ENCODE results near the gene NOL3. TPM values are rescaled to one million over a fixed set of nuclear protein-coding genes. Genes with fewer than 3 reads are reported as not detected.

The NOL3 gene
- total and polyA plus RNA-seq, 2 of the 13 experiments (the other 11 are each of a cell fraction or from before 2014, with no cell fraction given): 5.7 to 20.5 TPM

DNA sequence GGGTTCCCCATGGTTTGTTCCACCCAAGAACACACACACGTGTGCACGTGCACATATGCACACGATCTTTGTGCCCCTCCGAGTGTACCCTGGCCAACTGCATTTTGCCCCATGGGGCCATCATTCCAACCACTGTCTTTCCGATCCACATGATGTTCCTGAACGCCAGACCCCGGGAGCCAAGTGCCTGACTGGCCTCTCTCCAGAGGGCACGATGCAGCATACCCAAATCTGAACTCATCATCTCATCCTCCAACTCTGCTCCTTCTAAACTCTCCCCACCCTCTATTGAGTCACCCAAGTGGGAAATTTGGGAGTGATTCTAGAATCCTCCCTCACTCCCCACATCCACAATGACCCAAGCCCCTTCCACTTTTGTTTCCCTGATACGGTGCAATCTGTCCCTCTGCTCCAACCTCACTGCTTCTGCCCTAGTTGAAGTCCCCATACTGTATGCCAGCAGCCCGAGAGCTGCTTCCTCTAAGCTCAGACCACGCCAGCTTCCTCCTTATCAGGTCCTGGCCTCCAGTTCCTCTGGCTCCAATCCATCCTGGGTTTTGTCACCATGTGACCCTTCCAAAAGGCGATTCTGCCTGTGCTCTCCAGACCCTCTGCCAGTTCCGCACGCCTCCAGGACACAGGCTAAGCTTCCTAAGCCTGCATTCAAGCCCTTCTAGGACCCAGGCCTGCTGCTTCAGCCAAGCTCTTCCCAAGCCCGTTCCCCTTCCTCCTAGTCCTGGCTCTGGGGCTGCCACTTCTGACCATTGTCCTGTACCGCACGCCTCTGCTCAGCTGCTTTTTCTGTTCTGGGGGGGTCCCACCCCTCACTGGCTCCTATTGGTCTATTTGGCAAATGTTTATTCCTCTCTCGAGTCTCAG, 46.5 kb downstream of the NOL3 start:
- Histone ChIP-seq H3K4me2 (ENCODE audit: low read depth, low read length) (no peak overlapping the region), H3K4me1 (ENCODE audit: insufficient read depth, low read length) (peaks cover 19% of the 10 kb centered on the region), H3K9me3 (ENCODE audit: low read length) (no peaks in the 10 kb centered on the region), H3K4me3 (replicated peaks in 1 of 3; ENCODE audit: insufficient read depth in 1 of 3, low read depth in 2 of 3, low read length in 3 of 3) (no peak overlapping the region), H3K27me3 (ENCODE audit: control insufficient read depth in 1 of 2, insufficient read depth in 2 of 2, low read length in 2 of 2) (peaks cover 0 to 2% of the 10 kb centered on the region in 2 experiments; a peak in 1 of 5 replicates), H3K9ac (ENCODE audit: insufficient read depth, low read depth, low read length) (no peak overlapping the region), H2AFZ (ENCODE audit: low read length) (no peak overlapping the region), H3K79me2 (ENCODE audit: insufficient read depth, low read length) (no peaks in the 10 kb centered on the region), H3K27ac (ENCODE audit: extremely low read length, insufficient read depth, low read length) (no peak overlapping the region), H4K20me1 (ENCODE audit: insufficient read depth, low read length) (no peaks in the 10 kb centered on the region), H3K36me3 (replicated peaks in 1 of 2; ENCODE audit: control insufficient read depth in 1 of 2, insufficient read depth in 2 of 2, low read length in 2 of 2) (no peaks in the 10 kb centered on the region)
- intact Hi-C loops (cut with micrococcal nuclease; ENCODE audit: unreplicated experiment) (no loop called here), in situ Hi-C loops (cut with HindIII; ENCODE audit: extremely low pct_ligation_motif_present, low pct_unique_long_range_greater_than_20kb) (no loop called here)
- ATAC-seq: no peak
- WGBS (ENCODE audit: low lambda C conversion rate): 59% methylated on average over 18 of the region's 18 CpGs
- TF ChIP-seq ZNF230 (CRISPR knock-in tag; IDR thresholded peaks at IDR 0.05): no peak
- no peak for TF ChIP-seq MATR3 (CRISPR knock-in tag; IDR thresholded peaks at IDR 0.05)
- TF ChIP-seq THYN1 (CRISPR knock-in tag; IDR thresholded peaks at IDR 0.05; ENCODE audit: borderline replicate concordance, low read depth): no peak
- no peak for TF ChIP-seq GPN1 (CRISPR knock-in tag; IDR thresholded peaks at IDR 0.05; ENCODE audit: borderline replicate concordance)
- no peak for TF ChIP-seq SATB2 (CRISPR knock-in tag; IDR thresholded peaks at IDR 0.05)
- TF ChIP-seq MBD4 (IDR thresholded peaks at IDR 0.05; ENCODE audit: borderline replicate concordance, low read length): no peak
- TF ChIP-seq ETV6 (CRISPR knock-in tag; conservative IDR thresholded peaks at IDR 0.05): no peak
- TF ChIP-seq, protein P1, sequence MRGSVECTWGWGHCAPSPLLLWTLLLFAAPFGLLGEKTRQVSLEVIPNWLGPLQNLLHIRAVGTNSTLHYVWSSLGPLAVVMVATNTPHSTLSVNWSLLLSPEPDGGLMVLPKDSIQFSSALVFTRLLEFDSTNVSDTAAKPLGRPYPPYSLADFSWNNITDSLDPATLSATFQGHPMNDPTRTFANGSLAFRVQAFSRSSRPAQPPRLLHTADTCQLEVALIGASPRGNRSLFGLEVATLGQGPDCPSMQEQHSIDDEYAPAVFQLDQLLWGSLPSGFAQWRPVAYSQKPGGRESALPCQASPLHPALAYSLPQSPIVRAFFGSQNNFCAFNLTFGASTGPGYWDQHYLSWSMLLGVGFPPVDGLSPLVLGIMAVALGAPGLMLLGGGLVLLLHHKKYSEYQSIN (CRISPR knock-in tag; IDR thresholded peaks at IDR 0.05; ENCODE audit: borderline replicate concordance): no peak
- TF ChIP-seq ZNF234 (CRISPR knock-in tag; conservative IDR thresholded peaks at IDR 0.05): no peak
- TF ChIP-seq ZNF296 (CRISPR knock-in tag; conservative IDR thresholded peaks at IDR 0.05): no peak
- no peak for TF ChIP-seq ZNF672 (CRISPR knock-in tag; IDR thresholded peaks at IDR 0.05)
- no peak for TF ChIP-seq ZNF253 (CRISPR knock-in tag; IDR thresholded peaks at IDR 0.05; ENCODE audit: borderline replicate concordance)
- no peak for TF ChIP-seq MTF1 (CRISPR knock-in tag; IDR thresholded peaks at IDR 0.05)
- TF ChIP-seq, protein P2, sequence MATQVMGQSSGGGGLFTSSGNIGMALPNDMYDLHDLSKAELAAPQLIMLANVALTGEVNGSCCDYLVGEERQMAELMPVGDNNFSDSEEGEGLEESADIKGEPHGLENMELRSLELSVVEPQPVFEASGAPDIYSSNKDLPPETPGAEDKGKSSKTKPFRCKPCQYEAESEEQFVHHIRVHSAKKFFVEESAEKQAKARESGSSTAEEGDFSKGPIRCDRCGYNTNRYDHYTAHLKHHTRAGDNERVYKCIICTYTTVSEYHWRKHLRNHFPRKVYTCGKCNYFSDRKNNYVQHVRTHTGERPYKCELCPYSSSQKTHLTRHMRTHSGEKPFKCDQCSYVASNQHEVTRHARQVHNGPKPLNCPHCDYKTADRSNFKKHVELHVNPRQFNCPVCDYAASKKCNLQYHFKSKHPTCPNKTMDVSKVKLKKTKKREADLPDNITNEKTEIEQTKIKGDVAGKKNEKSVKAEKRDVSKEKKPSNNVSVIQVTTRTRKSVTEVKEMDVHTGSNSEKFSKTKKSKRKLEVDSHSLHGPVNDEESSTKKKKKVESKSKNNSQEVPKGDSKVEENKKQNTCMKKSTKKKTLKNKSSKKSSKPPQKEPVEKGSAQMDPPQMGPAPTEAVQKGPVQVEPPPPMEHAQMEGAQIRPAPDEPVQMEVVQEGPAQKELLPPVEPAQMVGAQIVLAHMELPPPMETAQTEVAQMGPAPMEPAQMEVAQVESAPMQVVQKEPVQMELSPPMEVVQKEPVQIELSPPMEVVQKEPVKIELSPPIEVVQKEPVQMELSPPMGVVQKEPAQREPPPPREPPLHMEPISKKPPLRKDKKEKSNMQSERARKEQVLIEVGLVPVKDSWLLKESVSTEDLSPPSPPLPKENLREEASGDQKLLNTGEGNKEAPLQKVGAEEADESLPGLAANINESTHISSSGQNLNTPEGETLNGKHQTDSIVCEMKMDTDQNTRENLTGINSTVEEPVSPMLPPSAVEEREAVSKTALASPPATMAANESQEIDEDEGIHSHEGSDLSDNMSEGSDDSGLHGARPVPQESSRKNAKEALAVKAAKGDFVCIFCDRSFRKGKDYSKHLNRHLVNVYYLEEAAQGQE (IDR thresholded peaks at IDR 0.05; ENCODE audit: borderline replicate concordance in 1 of 2, low read depth in 1 of 2, low read length in 2 of 2): no peak
- TF ChIP-seq ARNT2 (CRISPR knock-in tag; IDR thresholded peaks at IDR 0.05; ENCODE audit: low read depth): no peak
- FAIRE-seq: no peak
- no TSS peak for BruUV-seq (replicated peaks)
- ChIA-PET CTCF (ENCODE audit: low intra/inter-chr PET ratio, low total read pairs) (no interaction called here), POLR2A (interaction anchor here (1.2 kb wide), 1 partner anchor 10 kb away, joined by 4 read pairs; the partner anchor contains the start of gene TMEM208)
- no peak for DNase-seq (ENCODE audit: low spot score)
